GM21529 (cell line): ENCODE results near the gene MAPK8IP1.

Experiments used
- ATAC-seq: cut with Tn5 transposase; IDR thresholded peaks from one replicate; pipeline ENCODE4 v1.9.1; 2021; ENCODE audit not compliant: unreplicated experiment

Gene MAPK8IP1

DNA sequence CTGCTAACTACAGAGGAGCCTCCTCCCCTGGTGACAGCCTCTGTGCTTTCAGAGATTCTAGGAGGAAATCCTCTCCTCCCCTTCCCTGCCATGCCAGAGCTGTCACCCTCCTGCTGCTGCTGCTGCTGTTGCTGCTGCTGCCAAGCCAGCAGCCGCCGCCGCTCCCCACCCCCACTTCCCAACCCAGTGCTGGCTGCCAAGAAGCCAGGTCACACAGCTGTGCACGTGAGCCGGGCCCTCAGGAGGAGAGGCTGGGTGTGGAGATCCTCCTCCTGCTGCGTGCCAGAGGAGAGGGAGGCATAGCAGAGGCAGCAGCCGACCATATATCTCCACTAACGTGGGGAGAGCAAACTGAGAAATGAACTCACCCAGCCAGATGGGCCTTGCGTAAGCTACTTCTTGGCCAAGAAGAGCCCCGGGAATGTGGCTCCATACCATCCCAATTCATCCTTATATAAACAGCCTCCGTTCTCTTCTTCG is 25.8 kb upstream of the MAPK8IP1 start:
- no peak for ATAC-seq

DNA sequence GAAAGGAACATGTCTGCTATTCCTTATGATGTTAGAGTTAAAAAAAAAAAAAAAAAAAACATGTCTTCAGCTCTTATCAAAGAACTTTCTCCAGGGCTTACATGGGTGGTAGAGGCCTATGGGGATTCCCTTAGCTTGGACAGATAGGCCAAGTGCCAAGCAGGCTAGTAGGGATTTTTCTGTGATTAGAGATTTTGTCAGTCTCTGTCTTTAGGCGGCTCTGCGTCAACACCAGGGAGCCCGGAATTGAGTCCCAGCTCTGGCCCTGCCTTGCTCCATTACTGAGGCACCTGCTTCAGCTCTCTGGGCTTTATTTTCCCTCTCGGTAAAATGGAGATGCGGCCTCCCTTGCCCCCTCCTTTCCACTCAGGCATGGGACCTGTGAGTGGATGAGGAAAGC is 25.1 kb upstream of the MAPK8IP1 start:
- ATAC-seq: no peak

DNA sequence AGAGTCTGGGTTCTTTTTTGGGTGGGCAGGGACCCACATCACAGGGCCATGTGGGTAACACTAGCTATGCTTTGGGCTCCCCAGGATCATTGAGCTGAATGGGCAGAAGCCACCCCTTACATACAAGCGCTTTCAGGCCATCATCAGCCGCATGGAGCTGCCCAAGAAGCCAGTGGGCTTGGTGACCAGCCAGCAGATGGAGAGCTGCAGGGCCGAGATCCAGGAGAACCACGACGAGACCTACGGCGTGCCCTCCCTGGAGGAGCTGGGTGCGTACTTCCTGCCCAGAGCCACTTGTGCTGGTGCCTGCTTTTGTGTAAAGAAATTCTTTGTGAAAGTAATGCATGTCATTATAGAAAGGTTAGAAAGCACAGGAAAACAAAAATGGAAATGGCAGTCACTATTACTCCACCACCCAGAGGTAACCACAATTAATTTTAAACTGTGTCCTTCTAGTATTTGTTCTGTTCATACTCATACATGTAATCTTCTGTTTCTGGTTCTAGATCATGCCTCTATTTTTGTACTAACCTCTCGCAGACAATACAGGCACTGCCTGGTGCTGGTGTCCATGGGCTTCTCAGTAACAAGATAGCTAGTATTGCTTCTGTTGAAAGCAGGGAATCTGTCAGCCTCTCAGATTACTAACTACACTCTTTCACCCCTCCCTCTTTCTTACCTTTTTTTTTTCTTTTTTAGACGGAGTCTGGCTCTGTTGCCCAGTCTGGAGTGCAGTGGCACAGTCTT is 24.5 kb upstream of the MAPK8IP1 start:
- ATAC-seq: no peak

DNA sequence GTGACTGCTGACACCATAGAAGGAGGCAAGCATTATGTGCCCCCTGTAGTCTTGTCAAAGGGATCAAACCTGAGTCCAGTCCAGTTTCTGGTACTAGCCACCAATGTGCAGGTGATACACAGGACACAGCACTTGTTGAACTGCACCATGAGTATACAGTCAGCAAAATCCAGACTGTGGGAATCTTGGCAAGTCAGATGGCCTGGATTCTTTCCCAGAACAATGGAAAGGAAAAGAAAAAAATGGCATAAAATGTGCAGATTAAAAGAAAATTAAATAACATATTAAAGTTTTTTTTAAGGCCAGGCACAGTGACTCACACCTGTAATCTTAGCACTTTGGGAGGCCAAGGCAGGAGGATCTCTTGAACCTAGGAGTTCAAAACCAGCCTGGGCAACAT is 21.4 kb upstream of the MAPK8IP1 start:
- ATAC-seq: no peak

DNA sequence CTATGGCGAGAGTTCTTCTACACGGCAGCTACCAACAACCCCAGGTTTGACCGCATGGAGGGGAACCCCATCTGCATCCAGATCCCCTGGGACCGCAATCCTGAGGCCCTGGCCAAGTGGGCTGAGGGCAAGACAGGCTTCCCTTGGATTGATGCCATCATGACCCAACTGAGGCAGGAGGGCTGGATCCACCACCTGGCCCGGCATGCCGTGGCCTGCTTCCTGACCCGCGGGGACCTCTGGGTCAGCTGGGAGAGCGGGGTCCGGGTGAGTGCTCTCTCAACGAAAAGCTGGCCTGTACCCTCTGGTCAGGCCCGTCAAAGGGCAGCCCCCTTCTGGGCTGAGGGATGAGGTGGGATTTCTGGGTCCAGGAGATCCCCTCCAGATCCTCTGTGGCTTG is 15.9 kb upstream of the MAPK8IP1 start:
- no peak for ATAC-seq

DNA sequence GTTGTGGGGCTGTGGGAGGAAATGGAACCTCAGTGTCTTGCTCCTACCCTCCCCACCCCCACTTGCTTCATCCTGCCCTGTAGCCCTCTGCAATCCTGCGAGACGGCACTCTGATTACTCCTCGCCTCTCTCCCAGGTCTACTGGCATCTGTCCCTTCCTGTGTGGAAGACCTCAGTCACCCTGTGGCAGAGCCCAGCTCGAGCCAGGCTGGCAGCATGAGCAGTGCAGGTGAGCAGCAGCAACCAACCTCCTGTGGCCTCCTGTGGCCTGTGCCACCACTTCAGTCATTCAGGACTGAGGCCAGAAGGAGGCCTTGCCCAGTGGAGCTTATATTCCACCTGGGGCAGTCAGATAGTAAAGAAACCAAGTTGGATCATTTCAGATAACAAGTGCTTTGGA is 14.7 kb upstream of the MAPK8IP1 start:
- ATAC-seq: no peak

DNA sequence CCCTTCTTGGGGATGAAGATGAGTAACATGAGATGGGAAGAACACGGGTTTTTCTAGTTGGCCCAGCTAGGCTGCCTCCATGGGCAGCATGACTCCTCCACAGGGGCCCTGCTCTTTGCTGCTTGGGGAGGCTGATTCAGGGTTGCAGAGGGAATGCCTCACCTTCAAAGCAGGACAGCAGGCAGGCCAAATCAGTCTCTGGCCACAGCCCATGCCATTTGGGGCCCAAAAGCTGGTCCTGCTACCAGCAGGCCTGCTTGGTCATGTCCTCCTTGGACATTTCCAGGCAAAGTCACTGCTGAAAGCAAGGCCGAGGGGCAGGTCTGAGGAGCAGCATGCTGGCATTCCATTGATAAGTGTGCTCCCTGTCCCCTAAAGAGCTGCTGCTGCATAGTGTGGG is 13.8 kb upstream of the MAPK8IP1 start:
- ATAC-seq: no peak

DNA sequence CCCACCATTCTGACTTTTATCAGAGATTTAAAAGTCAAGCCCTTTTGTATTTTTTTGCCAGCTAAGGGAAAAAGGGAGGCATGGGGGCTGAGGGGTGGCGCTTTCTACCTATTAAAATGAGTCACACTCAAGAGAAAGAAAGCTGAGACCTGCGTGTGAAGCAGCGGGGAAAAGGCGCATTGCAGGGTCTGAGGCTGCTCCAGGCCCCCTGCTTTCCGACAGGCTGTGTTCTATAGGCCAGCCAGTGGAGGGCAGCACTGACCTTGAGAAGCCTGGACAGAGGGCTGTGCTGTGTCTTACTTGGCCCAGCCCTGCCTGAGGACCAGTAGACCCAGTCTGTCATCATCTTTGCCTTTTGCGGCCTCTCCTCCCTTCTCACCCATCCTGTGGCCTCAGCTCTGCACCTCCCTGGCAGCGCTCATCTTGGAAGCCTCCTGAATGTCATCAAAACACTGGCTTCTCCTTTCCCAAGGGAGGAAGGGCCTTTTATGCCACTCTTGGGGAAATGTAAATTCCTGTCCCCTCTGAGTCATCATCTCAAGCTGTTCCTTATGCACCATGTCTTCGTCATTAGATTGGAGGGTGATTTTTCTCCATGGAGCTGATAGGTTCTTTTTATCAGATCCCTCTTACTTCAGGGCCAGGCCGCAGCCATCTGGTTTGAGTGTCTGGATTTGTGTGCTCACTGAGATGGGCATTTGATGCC is 12.6 kb upstream of the MAPK8IP1 start:
- ATAC-seq: no peak

DNA sequence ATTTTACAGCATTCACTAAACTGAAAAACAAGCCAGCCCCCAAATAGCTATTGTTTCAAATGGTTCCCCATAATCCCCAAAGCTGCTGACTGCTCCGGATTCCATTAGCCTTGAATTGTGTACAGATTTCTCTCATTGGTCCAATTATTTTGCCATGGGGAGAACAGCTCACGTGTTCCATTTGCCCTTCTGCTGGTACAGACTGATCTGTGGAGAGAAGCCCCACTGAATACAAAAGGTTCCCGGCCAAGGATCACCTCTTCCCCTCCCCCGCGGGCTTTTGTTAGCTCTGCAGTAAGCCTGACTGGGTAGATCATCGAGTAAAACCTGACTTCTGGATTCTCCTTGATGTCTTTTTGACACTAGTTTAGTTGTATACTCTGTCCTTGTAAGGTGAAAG is 9.1 kb upstream of the MAPK8IP1 start:
- no peak for ATAC-seq

DNA sequence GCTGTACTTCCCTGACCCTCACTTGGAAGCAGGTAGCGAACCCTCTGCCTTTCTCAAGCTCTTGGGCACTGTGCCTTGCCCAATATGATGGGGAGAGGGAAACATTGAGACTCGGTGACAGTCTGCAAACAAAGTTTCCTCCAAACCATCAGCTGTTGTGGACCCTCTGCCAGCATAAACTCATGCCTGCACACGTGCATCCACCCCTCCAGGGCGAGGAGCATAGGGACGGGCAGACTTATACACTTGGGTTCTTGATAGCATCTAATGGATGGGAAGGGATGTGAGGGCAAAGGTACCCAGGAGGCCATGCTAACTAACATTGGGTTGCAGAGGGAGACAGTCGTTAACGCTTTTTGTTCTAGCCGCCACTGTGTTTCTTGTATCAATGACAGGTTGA is 8.2 kb upstream of the MAPK8IP1 start:
- ATAC-seq: no peak

DNA sequence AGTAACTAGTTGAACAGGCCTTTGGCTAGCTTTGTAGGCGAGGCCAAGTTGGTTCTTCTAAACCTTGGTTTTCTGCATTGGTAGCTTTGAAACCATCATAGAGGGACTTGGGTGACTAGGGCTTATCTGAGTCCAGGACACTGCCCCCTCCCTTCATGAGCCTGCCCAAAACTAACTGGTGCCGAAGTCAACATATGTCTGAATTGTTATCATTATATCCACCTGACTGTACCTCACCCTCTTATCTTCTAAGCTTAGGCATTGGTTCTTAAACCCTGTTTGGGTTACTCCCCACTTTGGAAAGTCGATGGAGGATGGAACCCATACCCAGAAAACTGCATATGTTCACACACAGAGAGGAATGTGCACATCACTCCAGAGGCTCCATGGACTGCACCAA is 7.6 kb upstream of the MAPK8IP1 start:
- ATAC-seq: no peak

DNA sequence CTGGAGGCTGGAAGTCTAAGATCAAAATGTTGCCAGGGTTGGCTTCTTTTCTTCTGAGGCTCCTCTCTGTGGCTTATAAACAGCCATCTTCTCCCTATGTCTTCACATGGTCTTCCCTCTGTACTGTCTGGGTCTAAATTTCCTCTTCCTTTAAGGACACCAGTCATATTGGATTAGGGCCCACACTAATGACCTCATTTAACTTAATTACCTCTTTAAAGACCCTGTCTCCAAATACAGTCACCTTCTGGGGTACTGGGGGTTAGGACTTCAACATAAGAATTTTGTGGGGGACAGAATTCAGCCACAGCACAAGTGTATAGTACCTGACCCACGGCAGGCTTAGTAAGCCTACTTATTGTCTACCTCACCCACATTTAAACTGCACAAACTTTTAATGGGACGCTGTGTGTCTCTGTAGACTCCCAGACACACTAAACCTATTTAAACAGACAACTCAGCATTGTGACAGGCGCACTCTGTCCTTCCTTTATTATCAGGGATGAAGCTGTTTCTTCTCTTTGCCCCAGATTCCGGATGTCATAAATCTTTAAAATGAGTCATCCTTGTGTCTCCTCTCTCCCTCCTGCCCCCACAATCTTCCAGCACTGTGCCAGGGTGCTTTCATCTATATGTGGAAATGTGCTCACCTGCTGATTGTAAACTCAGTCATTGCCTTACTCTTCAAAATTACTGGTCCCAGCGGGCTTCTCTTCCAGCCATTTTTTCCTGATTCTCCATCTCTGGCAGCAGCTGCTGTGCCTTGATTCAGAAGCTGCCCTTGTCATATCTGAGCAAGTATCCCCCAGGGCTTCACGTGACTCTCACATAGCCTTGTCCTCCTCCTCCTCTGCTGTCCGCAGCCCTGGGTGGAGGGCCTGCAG is 5.4 kb upstream of the MAPK8IP1 start:
- ATAC-seq: no peak

DNA sequence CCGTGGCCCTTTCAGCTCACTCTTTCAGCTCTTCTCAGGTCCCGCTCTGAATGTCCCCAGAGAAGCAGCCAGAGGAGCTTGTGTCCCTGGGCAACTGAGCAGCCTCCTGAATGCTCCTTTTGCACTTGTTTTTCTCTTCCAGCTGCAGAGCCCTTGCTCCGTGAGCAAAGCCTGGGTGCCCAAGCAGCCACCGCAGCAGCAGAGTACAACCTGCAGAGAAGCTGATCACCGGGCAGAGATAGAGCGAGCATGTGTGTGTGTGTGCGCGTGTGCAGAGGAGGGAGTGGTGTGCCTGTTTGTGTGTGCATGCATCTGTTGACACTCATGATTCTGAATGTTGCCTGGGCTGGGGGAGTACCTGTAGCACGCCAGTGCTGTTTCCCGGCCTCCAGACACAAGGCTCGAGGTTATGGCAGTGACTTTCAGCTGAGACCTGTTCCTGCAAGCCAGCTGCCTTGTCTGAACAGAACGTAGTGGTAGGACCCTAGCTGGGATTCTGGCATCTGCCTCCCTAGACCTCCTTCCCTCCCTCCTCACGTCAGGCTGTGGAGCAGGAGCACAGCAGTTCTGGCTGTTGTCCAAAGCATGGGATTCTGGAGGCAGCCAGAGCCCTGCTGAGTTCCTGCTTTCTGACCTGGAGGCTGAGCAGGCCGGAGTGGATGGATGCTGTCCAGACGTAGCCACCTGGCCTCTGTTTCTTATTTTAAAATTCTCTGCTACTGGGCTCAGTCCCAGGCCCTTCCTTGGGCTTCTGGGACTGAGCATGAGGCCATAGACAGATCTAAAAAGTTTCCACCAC is 4.5 kb upstream of the MAPK8IP1 start:
- no peak for ATAC-seq

DNA sequence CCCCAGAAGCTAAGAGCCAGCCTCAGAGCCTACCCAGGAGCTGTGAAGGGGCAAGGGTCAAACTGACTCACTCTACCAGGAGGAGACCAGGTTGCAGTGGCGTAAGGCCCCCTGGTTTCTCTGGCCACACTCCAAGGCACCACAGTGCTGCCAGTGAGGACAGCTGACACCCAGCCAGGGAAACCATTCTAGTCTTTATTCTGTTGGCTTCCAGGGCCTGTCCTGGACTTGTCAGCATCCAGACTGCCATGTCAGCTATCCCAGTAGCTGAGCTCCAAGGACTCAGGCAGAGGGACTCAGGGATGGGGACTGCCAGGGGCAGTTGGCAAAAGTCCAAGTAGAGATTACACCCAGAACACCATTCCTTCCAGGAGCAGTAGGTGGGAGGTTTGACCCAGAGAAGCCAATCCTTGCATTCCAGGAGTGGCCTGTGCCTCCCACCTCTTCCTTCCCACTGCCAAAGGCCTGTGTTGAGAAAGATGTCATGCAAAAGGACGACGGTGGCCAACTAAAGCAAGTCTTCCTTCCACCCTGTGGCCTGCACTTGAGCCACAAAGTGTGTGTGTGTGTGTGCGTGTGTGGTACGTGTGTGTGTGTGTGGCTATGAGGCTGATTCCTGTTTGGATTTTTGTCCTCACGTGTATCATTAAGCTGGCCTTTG is 3.6 kb upstream of the MAPK8IP1 start:
- no peak for ATAC-seq

DNA sequence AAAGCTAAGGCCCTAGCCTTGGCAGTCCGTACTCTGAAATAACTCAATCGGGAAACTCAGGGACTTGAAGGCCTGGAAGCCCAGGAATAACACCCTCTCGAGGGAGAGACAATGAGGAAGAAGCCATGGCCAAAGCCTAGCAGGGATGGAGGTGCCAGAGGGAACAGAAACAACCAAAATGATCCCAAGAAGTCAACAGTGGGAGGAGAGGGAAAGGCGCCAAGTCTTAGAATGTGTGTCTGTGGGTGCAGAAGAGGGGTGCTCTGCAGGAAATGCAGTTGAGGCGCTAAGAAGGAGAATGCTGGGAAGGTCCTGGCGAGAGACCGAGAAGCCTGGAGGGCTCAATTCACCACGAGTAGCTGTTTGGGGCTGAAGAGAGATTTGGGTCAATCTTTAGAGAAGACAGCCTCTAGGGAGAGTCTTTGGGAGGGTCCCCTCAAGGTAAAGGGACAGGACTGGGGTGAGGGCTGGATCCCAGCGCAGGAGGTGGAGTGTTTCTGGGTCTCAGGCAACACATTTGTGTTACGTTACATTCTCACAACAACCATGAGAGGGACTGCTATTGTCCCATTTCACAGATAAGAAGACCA is 760 bp upstream of the MAPK8IP1 start:
- no peak for ATAC-seq

DNA sequence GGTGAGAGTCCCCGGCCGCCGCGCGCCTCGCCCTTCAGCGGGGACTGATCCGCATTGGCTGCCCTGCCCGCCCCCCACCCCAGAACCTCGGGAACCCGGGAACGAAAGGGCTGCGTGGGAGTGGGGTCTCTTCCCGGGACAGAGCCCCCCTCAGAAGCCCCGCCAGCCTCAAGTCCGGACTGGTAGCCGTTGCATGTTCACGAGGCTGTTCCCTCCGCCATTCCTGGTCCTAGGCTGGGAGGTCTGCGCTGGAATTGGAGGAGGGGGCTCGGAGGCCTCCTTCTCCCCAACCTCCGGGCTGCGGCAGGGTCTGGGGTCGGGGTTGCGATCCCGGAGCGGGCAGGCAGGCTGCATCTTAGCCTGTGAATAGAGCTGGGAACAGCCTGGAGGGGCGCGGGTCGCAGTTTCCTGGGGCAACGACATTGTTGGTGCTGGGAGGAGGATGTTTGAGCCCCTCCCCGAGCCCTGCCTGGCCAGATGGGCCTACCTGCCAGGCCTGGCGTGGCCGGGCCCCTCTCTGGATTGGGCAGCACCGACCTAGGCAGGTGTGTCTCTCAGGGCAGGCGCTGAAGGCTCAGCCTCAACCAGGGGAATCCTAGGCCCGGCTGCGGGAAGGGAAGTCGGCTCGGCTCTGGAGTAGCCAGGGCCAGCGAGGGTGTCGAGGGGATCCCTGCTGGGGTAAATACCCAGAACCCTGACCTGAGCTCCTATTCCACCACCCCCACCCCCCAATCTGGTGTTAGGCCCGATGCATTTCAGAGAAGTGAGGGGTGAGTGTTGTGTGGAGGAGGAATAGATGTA is 670 bp downstream of the MAPK8IP1 start:
- no peak for ATAC-seq

DNA sequence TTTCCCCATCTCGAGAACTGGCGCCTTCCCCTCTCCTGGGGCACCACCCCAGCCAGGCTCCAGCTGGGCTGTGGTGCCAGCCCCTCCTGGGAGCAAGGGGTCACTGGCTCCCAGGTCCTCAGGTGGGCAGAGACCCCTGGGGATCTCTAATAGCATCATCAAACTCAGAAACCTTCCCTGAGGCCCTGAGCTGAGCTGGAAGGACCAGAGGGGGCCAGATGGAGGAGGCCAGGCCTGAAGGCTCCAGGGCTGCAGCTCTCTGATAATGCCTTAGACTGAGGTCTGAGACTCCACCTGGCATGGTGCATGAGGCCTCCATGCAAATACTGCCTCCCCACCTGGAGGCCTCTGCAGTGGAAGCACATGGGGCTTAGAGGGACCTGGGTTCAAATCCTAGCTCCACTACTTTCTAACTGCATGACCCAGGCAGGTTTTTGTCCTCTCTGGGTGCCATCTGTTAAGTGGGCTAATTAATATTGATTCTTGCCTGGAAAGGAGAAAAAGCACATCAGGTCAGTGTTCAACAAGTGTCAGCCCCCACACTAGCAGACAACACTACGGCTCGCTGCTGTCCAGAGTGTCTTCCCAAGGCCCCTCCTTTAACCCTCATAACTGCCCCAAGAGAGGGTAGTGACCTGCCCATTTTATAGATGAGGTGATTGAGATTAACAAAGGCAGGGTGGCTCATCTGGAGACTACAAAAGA is 1.5 kb downstream of the MAPK8IP1 start:
- ATAC-seq: no peak

DNA sequence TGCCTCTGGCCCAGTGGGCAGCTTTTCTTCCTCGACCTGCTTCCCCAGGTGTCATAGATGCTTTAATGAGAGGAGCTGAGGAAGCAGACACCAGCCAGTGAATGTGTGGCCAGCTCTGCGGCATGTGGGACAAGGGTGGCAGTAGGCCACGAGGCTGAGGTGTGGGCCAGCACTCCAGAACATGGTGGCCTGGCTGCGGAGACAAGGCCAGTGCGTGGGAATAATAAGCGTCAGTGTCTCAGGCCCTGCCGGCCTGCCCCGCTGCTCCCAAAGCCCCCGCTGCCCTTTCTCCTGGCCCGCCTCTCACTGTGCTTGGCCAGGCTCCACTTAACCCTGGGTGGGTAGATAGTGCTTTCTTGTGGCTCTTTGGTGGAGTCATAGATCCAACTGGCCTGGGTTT is 2.1 kb downstream of the MAPK8IP1 start:
- ATAC-seq: no peak

DNA sequence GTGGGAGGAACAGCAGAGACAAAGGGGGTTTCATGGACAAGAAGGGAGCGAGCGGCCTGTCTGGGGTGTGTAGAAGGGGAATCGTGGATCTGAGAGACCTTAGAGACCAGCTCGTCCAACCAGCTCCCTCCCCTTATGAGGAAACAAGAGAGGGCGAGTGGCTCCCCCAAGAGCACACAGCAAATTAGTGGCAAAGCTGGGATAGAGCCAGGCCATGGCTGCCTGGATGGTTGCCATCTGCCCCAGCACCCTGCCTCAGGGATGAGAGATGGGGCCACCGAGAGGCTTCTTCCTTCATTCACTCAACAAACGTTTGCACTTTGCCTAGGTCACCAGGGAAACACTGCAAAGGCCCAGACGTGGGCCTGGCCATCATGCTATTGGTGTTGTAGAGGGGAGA is 4.1 kb downstream of the MAPK8IP1 start:
- ATAC-seq: no peak
